ENCODE results near the gene LMAN2. TPM values are rescaled to one million over a fixed set of nuclear protein-coding genes. Genes with fewer than 3 reads are reported as not detected.

Gene LMAN2, protein sequence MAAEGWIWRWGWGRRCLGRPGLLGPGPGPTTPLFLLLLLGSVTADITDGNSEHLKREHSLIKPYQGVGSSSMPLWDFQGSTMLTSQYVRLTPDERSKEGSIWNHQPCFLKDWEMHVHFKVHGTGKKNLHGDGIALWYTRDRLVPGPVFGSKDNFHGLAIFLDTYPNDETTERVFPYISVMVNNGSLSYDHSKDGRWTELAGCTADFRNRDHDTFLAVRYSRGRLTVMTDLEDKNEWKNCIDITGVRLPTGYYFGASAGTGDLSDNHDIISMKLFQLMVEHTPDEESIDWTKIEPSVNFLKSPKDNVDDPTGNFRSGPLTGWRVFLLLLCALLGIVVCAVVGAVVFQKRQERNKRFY
- 100 to 1,000 TPM; 133 to 155 TPM for total RNA-seq
- 100 to 1,000 TPM; 101 to 118 (median 106) TPM for polyA plus RNA-seq (ENCODE audit: insufficient read length in 6 of 6)
- long read RNA-seq, donor 1, transcript LMAN2-201 (8 exons, 1,800 nt): major isoform, 80 of 91 reads
- long read RNA-seq, donor 1, partial matches to known transcripts: 6 of 91 reads
- long read RNA-seq, donor 1, other reads (novel, unspliced or antisense): 0 of 91 reads
- long read RNA-seq, donor 2, transcript LMAN2-201 (8 exons, 1,800 nt): major isoform, 45 of 48 reads
- long read RNA-seq, donor 2, partial matches to known transcripts: 0 of 48 reads
- long read RNA-seq, donor 2, other reads (novel, unspliced or antisense): 0 of 48 reads
- long read RNA-seq, donor 3, transcript LMAN2-201 (8 exons, 1,800 nt): major isoform, 43 of 45 reads
- long read RNA-seq, donor 3, partial matches to known transcripts: 0 of 45 reads
- long read RNA-seq, donor 3, other reads (novel, unspliced or antisense): 0 of 45 reads
- long read RNA-seq, donor 4, transcript LMAN2-201 (8 exons, 1,800 nt): major isoform, 168 of 181 reads
- long read RNA-seq, donor 4, partial matches to known transcripts: 7 of 181 reads
- long read RNA-seq, donor 4, other reads (novel, unspliced or antisense): 5 of 181 reads
- long read RNA-seq, donor 5, transcript LMAN2-201 (8 exons, 1,800 nt): major isoform, 56 of 58 reads
- long read RNA-seq, donor 5, partial matches to known transcripts: 0 of 58 reads
- long read RNA-seq, donor 5, other reads (novel, unspliced or antisense): 0 of 58 reads
- long read RNA-seq, donor 6, transcript LMAN2-201 (8 exons, 1,800 nt): major isoform, 46 of 47 reads
- long read RNA-seq, donor 6, partial matches to known transcripts: 0 of 47 reads
- long read RNA-seq, donor 6, other reads (novel, unspliced or antisense): 0 of 47 reads
- long read RNA-seq, donor 7, transcript LMAN2-201 (8 exons, 1,800 nt): major isoform, 51 of 52 reads
- long read RNA-seq, donor 7, partial matches to known transcripts: 0 of 52 reads
- long read RNA-seq, donor 7, other reads (novel, unspliced or antisense): 0 of 52 reads
- long read RNA-seq, donor 8, transcript LMAN2-201 (8 exons, 1,800 nt): major isoform, 67 of 68 reads
- long read RNA-seq, donor 8, partial matches to known transcripts: 0 of 68 reads
- long read RNA-seq, donor 8, other reads (novel, unspliced or antisense): 0 of 68 reads
- long read RNA-seq, donor 9, partial matches to known transcripts: 0 of 1 reads
- long read RNA-seq, donor 9, other reads (novel, unspliced or antisense): 0 of 1 reads
- long read RNA-seq, donor 10, transcript LMAN2-201 (8 exons, 1,800 nt): major isoform, 166 of 175 reads
- long read RNA-seq, donor 10, partial matches to known transcripts: 2 of 175 reads
- long read RNA-seq, donor 10, other reads (novel, unspliced or antisense): 5 of 175 reads
- long read RNA-seq, donor 11, transcript LMAN2-201 (8 exons, 1,800 nt): major isoform, 35 of 37 reads
- long read RNA-seq, donor 11, partial matches to known transcripts: 0 of 37 reads
- long read RNA-seq, donor 11, other reads (novel, unspliced or antisense): 0 of 37 reads
- long read RNA-seq, donor 12, transcript LMAN2-201 (8 exons, 1,800 nt): major isoform, 49 of 50 reads
- long read RNA-seq, donor 12, partial matches to known transcripts: 0 of 50 reads
- long read RNA-seq, donor 12, other reads (novel, unspliced or antisense): 0 of 50 reads

DNA sequence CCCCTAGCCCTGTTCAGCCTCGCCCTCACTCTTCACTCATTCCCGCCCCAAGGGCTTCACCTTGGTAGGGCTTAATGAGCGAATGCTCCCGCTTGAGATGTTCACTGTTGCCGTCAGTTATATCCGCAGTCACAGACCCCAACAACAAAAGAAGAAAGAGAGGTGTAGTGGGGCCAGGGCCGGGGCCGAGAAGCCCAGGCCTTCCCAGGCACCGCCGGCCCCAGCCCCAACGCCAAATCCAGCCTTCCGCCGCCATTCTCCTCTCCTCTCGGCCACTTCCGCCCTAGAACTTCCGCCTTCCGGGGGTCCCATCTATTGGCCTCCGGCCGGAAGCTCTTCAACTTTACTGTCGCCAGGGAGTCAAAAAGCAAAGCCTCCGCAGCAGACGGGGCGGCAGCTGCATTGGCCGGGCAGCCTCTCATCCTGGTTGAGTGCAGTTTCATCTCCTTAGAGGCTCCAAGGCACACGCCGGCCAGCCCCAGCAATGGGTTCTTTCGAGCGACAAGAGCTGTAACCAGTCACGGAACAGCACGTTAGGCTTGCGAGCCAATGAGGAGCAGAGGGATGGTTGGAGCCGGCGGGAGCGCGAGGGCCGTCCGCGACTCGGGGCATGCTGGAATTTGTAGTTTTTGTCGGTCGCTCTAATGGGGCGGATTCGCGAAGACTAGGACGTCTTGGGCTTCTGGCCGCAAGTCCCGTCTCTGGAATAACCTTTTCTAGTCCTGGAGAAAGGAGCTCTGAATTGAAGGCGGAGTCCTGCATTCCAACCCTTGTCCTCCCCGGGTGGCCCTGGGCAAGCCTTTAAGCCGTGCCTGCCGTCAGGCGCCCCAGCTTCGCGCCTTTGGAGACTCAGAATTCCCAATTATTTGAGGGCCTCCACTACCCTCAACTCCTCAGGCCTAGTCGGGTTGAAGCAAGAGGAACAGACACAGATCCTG is at the start of gene LMAN2:
Gene LMAN2 (minus strand): TSS at position 277 of the 938 bp plus-strand sequence. CDS start 21 bp downstream, at position 256.
- ATAC-seq: peak; percentile 99

DNA sequence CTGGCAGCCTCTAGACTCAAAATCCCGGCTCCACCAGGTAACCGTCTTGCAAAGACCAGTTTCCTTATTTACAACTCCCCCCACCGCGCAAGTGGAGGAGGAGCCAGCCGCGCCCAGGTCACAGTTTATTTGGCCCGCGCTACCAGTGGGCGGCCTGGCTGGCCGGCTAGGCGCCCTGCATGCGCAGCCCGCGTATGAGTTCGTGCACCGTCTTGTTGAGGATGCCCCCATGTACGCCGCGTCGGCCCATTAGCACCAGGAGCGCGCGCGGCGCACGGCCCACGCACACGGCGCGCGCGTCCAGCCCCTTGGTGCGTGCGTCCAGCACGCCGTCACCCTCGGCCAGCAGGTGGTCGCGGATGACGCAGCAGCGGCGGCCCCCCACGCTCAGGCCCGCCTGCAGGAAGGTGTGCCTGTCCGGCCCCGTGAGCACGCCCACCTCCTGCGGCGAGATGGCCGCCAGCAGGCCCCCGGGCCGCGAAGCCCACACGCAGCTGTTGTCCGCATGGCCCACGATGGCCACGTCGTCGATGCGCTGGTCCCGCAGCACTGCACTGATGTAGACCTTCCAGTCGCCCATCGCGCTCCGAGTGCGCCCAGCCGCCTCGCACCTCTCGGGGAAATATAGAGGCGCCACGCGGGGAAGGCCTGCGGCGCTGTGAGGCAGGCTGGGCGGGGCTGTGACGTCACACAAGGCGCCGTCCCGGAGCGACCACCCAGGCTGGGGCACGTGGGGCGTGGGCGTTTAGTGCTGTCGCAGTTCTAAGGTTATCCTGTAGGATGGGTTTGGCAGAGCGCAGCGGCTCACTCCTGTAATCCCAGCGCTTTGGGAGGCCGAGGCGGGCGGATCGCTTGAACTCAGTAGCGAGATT is 48.8 kb upstream of the LMAN2 start, which contains the start of gene PFN3:
Gene PFN3 (minus strand): TSS at position 665 of the 872 bp plus-strand sequence. CDS start 85 bp downstream, at position 580.
- Histone ChIP-seq H3K9me3 (no peaks in the 10 kb centered on the region), H3K27me3 (peaks cover 44 to 95% of the 10 kb centered on the region in 2 donors)
- TF ChIP-seq, protein P1, sequence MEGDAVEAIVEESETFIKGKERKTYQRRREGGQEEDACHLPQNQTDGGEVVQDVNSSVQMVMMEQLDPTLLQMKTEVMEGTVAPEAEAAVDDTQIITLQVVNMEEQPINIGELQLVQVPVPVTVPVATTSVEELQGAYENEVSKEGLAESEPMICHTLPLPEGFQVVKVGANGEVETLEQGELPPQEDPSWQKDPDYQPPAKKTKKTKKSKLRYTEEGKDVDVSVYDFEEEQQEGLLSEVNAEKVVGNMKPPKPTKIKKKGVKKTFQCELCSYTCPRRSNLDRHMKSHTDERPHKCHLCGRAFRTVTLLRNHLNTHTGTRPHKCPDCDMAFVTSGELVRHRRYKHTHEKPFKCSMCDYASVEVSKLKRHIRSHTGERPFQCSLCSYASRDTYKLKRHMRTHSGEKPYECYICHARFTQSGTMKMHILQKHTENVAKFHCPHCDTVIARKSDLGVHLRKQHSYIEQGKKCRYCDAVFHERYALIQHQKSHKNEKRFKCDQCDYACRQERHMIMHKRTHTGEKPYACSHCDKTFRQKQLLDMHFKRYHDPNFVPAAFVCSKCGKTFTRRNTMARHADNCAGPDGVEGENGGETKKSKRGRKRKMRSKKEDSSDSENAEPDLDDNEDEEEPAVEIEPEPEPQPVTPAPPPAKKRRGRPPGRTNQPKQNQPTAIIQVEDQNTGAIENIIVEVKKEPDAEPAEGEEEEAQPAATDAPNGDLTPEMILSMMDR (IDR thresholded peaks at IDR 0.05): no peak

More for the DNA sequence above, at the start of gene LMAN2:
- no peaks in the 10 kb centered on the region for H3K9me3 ChIP-seq
- intact Hi-C loops (cut with DNase I): no loop called here
- H3K36me3 ChIP-seq: peaks cover 0 to 31% of the 10 kb centered on the region in 2 donors
- peak; percentile 93 to 96 (median 94) for DNase-seq
- H3K27ac ChIP-seq: peak within 1 kb of the TSS; percentile 88 to 97
- peaks cover 16 to 65% of the 10 kb centered on the region in 2 donors for H3K4me1 ChIP-seq
- H3K27me3 ChIP-seq: no peaks in the 10 kb centered on the region
- H3K4me3 ChIP-seq: peak within 1 kb of the TSS; percentile 90 to 91
- TF ChIP-seq, protein P1 (IDR thresholded peaks at IDR 0.05): no peak

DNA sequence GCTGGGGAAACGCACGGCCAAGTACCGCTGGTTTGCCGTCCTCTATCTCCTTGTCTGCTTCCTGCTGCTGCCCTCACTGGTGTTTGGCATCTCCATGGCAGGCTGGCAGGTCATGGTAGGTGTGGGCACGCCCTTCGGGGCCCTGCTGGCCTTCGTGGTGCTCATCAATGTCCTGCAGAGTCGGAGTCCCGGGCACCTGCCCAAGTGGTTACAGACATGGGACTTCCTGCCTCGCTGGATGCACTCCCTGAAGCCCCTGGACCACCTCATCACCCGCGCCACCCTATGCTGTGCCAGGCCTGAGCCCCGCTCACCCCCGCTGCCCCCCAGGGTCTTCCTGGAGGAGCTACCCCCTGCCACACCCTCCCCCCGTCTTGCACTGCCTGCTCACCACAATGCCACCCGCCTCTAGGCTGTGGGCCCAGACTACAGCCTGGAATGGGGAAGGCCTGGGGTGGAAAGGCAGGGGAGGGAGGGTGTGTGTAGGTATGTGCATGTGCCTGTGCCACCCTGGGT is 46.5 kb upstream of the LMAN2 start:
- H3K9me3 ChIP-seq: no peaks in the 10 kb centered on the region
- no peak overlapping the region for H3K27ac ChIP-seq
- peaks cover 37 to 81% of the 10 kb centered on the region in 2 donors for H3K27me3 ChIP-seq
- peaks cover 3 to 22% of the 10 kb centered on the region in 2 donors for H3K4me1 ChIP-seq
- H3K4me3 ChIP-seq: no peak overlapping the region
- no peaks in the 10 kb centered on the region for H3K36me3 ChIP-seq
- ATAC-seq (no peak), DNase-seq (no peak)
- intact Hi-C loops (cut with DNase I): loop anchor here in 1 of 2 donors (10.0 kb wide), 1 partner anchor 57 kb away; no protein-coding TSS in a partner anchor
- TF ChIP-seq, protein P1 (IDR thresholded peaks at IDR 0.05): no peak

More for the DNA sequence above, 48.8 kb upstream of the LMAN2 start, which contains the start of gene PFN3:
- no peaks in the 10 kb centered on the region for H3K36me3 ChIP-seq
- no peak within 1 kb of the TSS for H3K27ac ChIP-seq
- peak in 1 of 4 donors; percentile 43 for DNase-seq
- no peak for ATAC-seq
- H3K4me3 ChIP-seq: no peak within 1 kb of the TSS
- intact Hi-C loops (cut with DNase I): loop anchor here in 1 of 2 donors (10.0 kb wide), 1 partner anchor 55 kb away; no protein-coding TSS in a partner anchor
- peaks cover 21 to 37% of the 10 kb centered on the region in 2 donors for H3K4me1 ChIP-seq
